Esophagus squamous epithelium (tissue), 5 donors: ENCODE data around the gene ADISSP. TPM values are rescaled to one million over a fixed set of nuclear protein-coding genes. Genes with fewer than 3 reads are reported as not detected.

Source experiments
- DNase-seq: peaks from one replicate; lab custom pipeline; 2025; lab: John Stamatoyannopoulos, UW
- H3K27ac ChIP-seq, 4 donors: fragments of 200-600 bp; sonication (generic); one replicate each; pipeline ENCODE4 v1.5.1; 2016 to 2019; ENCODE audit warnings: mild to moderate bottlenecking in 1 of 4
- H3K27me3 ChIP-seq, 4 donors: fragments of 200-600 bp; sonication (generic); 1 replicate in 3 of 4; 2 replicates in 1 of 4; pipeline versions ENCODE4 v1.5.1 to v1.6.0; 2017 to 2021; ENCODE audit warnings: antibody characterized with exemption in 1 of 4
- H3K36me3 ChIP-seq, 3 donors: fragments of 200-600 bp; sonication (generic); one replicate each; pipeline ENCODE4 v1.5.1; 2016 to 2019
- H3K4me1 ChIP-seq, 3 donors: fragments of 200-600 bp; sonication (generic); one replicate each; pipeline ENCODE4 v1.5.1; 2017 to 2019
- H3K4me3 ChIP-seq, 4 donors: fragments of 200-600 bp; sonication (generic); 1 replicate in 3 of 4; 2 replicates in 1 of 4; pipeline ENCODE4 v1.5.1; 2016 to 2019; ENCODE audit warnings: mild to moderate bottlenecking in 2 of 4, moderate library complexity in 1 of 4
- H3K9me3 ChIP-seq, 3 donors: fragments of 200-600 bp; sonication (generic); one replicate each; pipeline ENCODE4 v1.5.1; 2016 to 2019
- POLR2A ChIP-seq, 4 donors: fragments of 450-650 bp; IDR thresholded peaks; one replicate each; pipeline ENCODE4 v1.6.1; 2017; ENCODE audit warnings: antibody characterized with exemption in 4 of 4, mild to moderate bottlenecking in 4 of 4, moderate library complexity in 3 of 4
- WGBS, 2 donors: methylation state at CpG; one replicate each; pipeline ENCODE4 v1.1.5; 2018; 5-methylcytosine and 5-hydroxymethylcytosine counted together
- intact Hi-C: fragments of 100-400 bp; cut with DNase I; formaldehyde crosslinking; loops from one replicate; pipeline ENCODE4 v1.15.0; 2022
- total RNA-seq, 4 donors: library from RNA; depleted of rRNA; stranded (reverse); fragments of >200 nt; gene quantifications; one replicate each; pipeline ENCODE4 v1.1.0, GENCODE V29; 2016
- TF ChIP-seq, protein P1 (sequence below), 6 experiments: fragments of 450-650 bp in 4 of 6; fragments of 200-600 bp in 2 of 6; sonication (generic) in 2 of 6; IDR thresholded peaks; one replicate each; pipeline ENCODE4 v1.5.1; 2016 to 2019; ENCODE audit warnings: antibody characterized with exemption in 6 of 6, mild to moderate bottlenecking in 4 of 6, moderate library complexity in 4 of 6
- donor health status: DM: yes; HTN: yes; CAD: no.

ADISSP gene
- total RNA-seq, 4 donors from 2014 or later, result 13.5 to 24.7 (median 19.8) TPM

DNA sequence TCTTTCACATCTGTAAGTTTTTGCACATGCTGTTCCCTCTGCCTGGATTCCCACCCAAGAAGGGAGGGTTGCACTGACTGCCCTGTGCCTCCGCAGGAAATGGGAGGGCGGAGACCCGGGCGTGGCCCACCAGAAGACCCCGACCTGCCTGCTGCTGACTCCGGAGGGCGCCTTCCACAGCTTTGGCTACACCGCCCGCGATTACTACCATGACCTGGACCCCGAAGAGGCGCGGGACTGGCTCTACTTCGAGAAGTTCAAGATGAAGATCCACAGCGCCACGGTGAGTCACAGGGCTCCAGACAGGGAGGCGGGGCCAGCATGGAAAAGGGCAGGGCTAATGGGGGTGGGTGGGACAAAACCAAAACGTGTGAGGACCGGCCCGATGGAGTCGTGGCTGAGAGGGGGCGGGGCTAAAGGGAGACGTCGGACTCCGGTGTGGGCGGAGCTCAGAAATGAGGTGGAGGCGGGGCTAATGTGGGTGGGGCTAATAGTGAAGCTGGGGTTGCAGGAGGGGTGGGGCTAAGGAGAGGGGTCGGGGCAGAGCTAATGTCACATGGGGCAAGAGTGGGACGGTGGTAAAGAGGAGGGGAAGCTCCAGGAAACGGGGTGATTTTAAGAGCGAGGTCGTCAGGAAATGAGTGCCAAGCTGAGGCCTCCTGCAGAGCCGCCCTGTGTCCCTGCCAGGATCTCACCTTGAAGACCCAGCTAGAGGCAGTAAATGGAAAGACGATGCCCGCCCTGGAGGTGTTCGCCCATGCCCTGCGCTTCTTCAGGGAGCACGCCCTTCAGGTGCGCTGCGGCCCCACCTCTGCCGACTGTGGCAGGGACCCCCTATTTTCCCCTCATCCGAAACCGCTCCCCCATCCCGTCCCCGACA, 22.5 kb downstream of the ADISSP start:
- Histone ChIP-seq H3K27ac (no peak overlapping the region), H3K4me3 (peak overlapping the region in 1 of 4 donors; percentile 37), H3K27me3 (peaks cover 0 to 47% (median 0%) of the 10 kb centered on the region in 4 donors), H3K36me3 (peaks cover 0 to 20% (median 0%) of the 10 kb centered on the region in 3 donors), H3K9me3 (no peaks in the 10 kb centered on the region), H3K4me1 (peaks cover 0 to 30% (median 9%) of the 10 kb centered on the region in 3 donors)
- 30 to 54% methylated on average over 23 to 25 of the region's 45 CpGs for WGBS, 2 donors
- no peak for TF ChIP-seq POLR2A (IDR thresholded peaks at IDR 0.05)
- TF ChIP-seq, protein P1, sequence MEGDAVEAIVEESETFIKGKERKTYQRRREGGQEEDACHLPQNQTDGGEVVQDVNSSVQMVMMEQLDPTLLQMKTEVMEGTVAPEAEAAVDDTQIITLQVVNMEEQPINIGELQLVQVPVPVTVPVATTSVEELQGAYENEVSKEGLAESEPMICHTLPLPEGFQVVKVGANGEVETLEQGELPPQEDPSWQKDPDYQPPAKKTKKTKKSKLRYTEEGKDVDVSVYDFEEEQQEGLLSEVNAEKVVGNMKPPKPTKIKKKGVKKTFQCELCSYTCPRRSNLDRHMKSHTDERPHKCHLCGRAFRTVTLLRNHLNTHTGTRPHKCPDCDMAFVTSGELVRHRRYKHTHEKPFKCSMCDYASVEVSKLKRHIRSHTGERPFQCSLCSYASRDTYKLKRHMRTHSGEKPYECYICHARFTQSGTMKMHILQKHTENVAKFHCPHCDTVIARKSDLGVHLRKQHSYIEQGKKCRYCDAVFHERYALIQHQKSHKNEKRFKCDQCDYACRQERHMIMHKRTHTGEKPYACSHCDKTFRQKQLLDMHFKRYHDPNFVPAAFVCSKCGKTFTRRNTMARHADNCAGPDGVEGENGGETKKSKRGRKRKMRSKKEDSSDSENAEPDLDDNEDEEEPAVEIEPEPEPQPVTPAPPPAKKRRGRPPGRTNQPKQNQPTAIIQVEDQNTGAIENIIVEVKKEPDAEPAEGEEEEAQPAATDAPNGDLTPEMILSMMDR (IDR thresholded peaks at IDR 0.05), result no peak
- DNase-seq, result no peak
- intact Hi-C loops, result no loop called here

DNA sequence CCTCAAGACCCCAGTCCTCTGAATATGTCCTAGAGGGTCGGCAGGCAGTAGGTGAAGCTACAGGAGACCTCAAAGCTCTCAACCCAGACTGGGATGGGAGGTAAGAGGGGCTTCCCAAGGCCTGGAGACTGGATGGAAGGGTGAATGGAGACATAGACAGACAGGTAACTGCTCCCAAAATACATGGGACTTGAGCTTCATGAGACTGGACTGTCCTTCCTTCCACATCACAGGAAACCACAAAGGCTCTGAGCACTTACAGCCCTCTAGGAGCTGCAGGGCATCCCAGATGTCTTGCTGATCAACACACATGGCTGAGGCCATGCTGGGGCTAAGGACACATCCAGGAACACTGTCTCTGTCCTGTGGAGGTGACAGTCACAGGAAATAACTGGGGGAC, 23.5 kb downstream of the ADISSP start:
- intact Hi-C loops, result no loop called here
- 73 to 86% methylated on average over 1 of the region's 1 CpG for WGBS, 2 donors
- no peak overlapping the region for H3K4me3 ChIP-seq
- peaks cover 0 to 37% (median 0%) of the 10 kb centered on the region in 4 donors for H3K27me3 ChIP-seq
- TF ChIP-seq, protein P1 (IDR thresholded peaks at IDR 0.05), result no peak
- TF ChIP-seq POLR2A (IDR thresholded peaks at IDR 0.05), result no peak
- H3K27ac ChIP-seq, result no peak overlapping the region
- DNase-seq, result no peak
- H3K4me1 ChIP-seq, result peaks cover 0 to 30% (median 4%) of the 10 kb centered on the region in 3 donors
- H3K36me3 ChIP-seq, result peaks cover 0 to 14% (median 0%) of the 10 kb centered on the region in 3 donors
- H3K9me3 ChIP-seq, result no peaks in the 10 kb centered on the region

DNA sequence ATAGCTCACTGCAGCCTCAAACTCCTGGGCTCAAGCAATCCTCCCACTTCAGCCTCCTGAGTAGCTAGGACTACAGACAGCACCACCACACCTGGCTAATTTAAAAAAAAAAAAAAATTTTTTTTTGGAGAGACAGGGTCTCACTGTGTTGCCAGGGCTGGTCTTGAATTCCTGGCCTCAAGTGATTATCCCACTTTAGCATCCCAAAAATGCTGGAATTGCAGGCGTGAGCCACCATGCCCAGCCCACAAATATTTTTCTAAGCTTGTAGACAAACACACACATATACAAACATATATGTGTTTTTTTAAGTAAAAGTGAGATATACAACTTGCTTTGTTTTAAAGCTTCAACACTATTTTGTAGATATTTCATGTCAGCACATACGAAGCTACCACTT, 24.3 kb downstream of the ADISSP start:
- H3K9me3 ChIP-seq, result no peaks in the 10 kb centered on the region
- WGBS, 2 donors, result 88 to 91% methylated on average over 2 of the region's 2 CpGs
- peaks cover 0 to 29% (median 0%) of the 10 kb centered on the region in 4 donors for H3K27me3 ChIP-seq
- TF ChIP-seq, protein P1 (IDR thresholded peaks at IDR 0.05), result no peak
- TF ChIP-seq POLR2A (IDR thresholded peaks at IDR 0.05), result no peak
- H3K4me3 ChIP-seq, result no peak overlapping the region
- H3K27ac ChIP-seq, result no peak overlapping the region
- H3K4me1 ChIP-seq, result peaks cover 0 to 38% (median 6%) of the 10 kb centered on the region in 3 donors
- intact Hi-C loops, result no loop called here
- no peak for DNase-seq
- H3K36me3 ChIP-seq, result peaks cover 0 to 12% (median 0%) of the 10 kb centered on the region in 3 donors

DNA sequence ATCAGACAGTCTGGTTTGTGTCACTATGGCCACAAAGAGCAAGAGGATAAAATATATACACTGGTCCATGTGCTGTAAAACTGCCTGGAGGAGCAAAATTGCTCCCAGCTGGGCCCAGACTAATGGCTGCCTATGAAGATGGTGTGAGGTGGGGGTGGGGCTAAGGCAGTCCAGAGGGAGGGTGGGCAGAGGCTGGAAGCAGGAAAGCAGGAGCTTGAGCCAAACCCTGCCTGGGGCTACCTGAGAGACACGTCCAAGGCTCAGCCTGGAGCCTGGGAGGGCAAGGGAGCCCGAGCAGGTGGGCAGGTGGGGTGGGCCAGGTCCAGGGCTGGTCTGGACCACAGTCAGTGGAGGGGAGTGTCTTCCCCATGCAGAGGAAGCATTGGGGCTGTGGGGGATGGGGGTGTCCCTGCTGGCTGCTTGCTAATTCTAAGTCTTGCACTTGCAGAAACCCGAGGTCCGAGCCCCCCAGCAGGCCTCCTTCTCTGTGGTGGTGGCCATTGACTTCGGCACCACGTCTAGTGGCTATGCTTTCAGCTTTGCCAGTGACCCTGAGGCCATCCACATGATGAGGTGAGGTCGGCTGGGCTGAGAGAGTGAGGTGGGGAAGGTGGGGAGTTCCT, 25.6 kb downstream of the ADISSP start:
- intact Hi-C loops, result no loop called here
- peaks cover 0 to 43% (median 6%) of the 10 kb centered on the region in 3 donors for H3K4me1 ChIP-seq
- peaks cover 0 to 19% (median 0%) of the 10 kb centered on the region in 4 donors for H3K27me3 ChIP-seq
- H3K36me3 ChIP-seq, result no peaks in the 10 kb centered on the region
- no peak for TF ChIP-seq POLR2A (IDR thresholded peaks at IDR 0.05)
- TF ChIP-seq, protein P1 (IDR thresholded peaks at IDR 0.05), result no peak
- DNase-seq, result no peak
- H3K4me3 ChIP-seq, result no peak overlapping the region
- no peaks in the 10 kb centered on the region for H3K9me3 ChIP-seq
- WGBS, 2 donors, result 67% methylated on average over 5 of the region's 7 CpGs; no CpG with 5 or more reads in 1 of the 2 donors
- H3K27ac ChIP-seq, result no peak overlapping the region
